ENCODE results near the gene FSTL4. TPM values are rescaled to one million over a fixed set of nuclear protein-coding genes. Genes with fewer than 3 reads are reported as not detected.
"Not testable (repeated sequence)": the region's sequence is repeated elsewhere in the genome, so short reads cannot be mapped to it uniquely, and the experiment has no call there.

FSTL4 gene
- total RNA-seq, 1 donor from 2014 or later = not detected

- intact Hi-C loops (cut with DNase I) = no loop called here
- ATAC-seq (ENCODE audit: poor library complexity) = no peak
- no peak for DNase-seq
These were observed 382.2 kb downstream of the FSTL4 start for GRCh38 chr5:133229931-133230664.

GRCh38 chr5:133228316-133228715 lies 384.0 kb downstream of the FSTL4 start:
- no peak for ATAC-seq (ENCODE audit: poor library complexity)

DNA sequence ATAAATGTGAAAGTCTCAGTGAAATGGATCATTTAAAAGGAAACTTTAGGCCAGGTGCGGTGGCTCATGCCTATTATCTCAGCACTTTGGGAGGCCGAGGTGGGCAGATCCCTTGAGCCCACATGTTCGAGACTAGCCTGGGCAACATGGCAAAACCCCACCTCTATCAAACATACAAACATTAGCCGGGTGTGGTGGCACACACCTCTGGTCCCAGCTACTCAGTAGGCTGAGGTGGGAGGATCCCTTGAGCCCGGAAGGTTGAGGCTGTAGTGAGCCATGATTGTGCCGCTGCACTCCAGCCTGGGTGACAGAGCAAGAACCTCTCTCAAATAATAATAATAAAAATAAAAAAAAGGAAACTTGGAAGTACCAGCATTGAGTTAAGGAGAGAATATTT lies 384.4 kb downstream of the FSTL4 start:
- DNase-seq = no peak
- intact Hi-C loops (cut with DNase I) = no loop called here
- no peak for ATAC-seq (ENCODE audit: poor library complexity)

More at GRCh38 chr5:133228316-133228715, 384.0 kb downstream of the FSTL4 start:
- intact Hi-C loops (cut with DNase I) = no loop called here
- no peak for DNase-seq

GRCh38 chr5:133227082-133227481 lies 385.3 kb downstream of the FSTL4 start:
- no peak for DNase-seq
- no peak for ATAC-seq (ENCODE audit: poor library complexity)
- intact Hi-C loops (cut with DNase I) = no loop called here

DNA sequence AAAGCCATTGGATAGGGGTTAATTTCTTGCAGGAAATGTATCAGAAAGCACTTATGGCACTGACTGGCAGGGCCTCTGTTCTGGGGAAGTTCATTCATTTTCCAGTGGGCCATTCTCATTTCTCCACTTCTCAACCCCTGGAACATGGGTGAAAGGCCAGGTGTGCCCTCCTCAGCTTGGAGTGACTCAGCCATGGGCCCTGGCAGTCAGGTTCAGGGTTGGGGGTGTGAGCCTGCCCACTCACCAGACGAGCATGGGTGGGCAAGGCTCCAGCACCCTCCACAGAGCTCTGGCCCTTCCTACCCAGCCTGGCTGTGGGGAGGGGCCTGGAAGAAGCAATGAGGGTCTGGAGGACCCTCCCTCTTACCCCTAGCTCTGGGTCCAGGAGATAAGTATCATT lies 386.2 kb downstream of the FSTL4 start:
- DNase-seq (no peak), ATAC-seq (ENCODE audit: poor library complexity) (no peak)
- intact Hi-C loops (cut with DNase I) = no loop called here

GRCh38 chr5:133225671-133226152 lies 386.6 kb downstream of the FSTL4 start:
- intact Hi-C loops (cut with DNase I) = no loop called here

GRCh38 chr5:133222979-133223378 lies 389.4 kb downstream of the FSTL4 start:
- no peak for DNase-seq
- intact Hi-C loops (cut with DNase I) = no loop called here
- no peak for ATAC-seq (ENCODE audit: poor library complexity)

More at GRCh38 chr5:133225671-133226152, 386.6 kb downstream of the FSTL4 start:
- DNase-seq (no peak), ATAC-seq (ENCODE audit: poor library complexity) (no peak)

DNA sequence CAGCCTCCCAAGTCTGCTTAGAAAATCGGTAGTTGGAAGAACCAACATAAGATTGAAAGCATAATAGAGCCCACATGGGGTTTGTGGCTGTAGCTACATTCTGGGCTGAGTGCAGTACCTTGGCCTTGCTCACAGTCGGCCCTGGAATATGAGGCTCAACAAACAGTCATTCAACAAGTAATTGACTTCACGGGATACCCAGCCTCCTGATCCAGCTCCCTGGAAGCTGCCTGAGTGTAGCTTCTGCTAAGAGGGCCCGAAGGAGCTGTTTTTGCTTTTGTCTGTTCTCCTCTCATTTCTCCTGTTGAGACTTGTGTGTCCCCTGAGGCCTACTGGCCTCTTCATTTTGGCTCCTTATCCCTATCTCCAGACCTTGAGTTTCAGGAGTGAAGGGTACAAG lies 389.8 kb downstream of the FSTL4 start:
- no peak for DNase-seq
- no peak for ATAC-seq (ENCODE audit: poor library complexity)
- intact Hi-C loops (cut with DNase I) = no loop called here

DNA sequence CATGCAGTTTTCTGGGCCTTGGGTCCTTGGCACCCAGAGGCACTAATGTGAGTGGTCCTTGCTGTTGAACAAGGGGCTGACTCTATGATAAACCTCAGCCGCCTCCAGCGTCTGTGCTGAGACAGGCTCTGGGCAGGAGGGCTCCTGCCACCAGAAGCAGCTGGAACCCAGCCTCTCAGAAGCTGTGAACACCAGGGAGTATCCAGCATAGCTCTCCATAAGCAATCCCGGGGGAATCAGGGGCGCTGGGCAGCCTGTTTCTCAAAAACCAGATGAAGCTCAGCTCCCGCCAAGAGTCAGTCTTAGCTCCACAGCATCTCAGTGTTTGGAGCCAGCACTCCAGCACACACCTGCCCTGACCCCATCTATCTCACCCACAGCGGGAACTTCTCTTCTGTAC lies 390.3 kb downstream of the FSTL4 start:
- DNase-seq (no peak), ATAC-seq (ENCODE audit: poor library complexity) (no peak)
- intact Hi-C loops (cut with DNase I) = no loop called here

GRCh38 chr5:133220851-133221674 lies 391.3 kb downstream of the FSTL4 start:
- intact Hi-C loops (cut with DNase I) = no loop called here
- DNase-seq (no peak), ATAC-seq (ENCODE audit: poor library complexity) (no peak)

DNA sequence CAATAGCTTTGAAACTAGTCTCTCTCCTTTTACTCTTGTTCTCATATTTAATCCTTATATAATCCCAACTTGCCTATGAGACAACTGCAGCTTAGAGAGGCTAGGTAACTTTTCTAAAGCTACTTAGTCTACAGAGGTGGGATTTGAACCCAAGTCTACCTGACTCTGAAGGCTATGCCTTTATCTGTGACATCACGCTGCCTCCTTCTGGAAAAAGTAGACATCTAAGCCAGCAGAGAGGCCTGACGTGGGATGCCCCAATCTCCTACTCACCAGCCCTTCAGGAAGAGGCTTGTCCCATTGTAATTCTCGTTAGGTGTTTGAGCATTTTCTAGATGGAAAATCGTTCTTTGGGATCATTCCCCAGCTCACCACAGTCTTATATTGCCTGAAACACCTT lies 393.0 kb downstream of the FSTL4 start:
- no peak for ATAC-seq (ENCODE audit: poor library complexity)
- no peak for DNase-seq
- intact Hi-C loops (cut with DNase I) = no loop called here

- ATAC-seq (ENCODE audit: poor library complexity); intact Hi-C loops (cut with DNase I); DNase-seq: not testable (repeated sequence)
These were observed 396.2 kb downstream of the FSTL4 start for GRCh38 chr5:133216138-133216537.

DNA sequence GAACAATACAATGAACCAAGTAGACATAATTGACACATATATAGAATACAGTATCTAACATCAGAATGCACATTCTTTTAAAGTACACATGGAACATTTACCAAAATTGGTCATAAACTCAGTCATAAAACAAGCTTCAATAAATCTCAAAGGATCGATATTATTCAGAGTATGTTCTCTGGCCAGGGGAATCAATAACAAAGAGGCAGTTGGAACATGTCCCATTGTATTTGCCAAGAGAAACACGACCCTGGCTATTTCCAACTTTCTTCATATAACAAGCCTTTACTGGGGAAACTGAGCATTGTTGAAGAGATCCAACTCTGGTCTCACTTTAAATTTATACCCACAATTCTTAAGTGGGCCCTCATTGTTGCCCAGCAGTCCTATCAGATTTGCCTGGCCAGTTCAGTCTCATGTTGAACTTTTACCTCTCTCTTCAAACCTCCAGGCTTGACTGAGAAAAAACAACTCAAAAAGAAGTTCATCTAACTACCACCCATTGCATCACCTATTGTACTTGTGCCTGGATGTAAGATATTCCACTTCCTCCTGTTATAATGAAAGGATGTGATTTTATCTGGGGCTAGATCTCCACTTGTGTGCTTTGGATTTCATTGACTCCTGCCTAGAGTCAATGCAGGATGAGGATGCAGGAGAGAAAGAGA lies 398.1 kb downstream of the FSTL4 start:
- intact Hi-C loops (cut with DNase I) = no loop called here
- ATAC-seq (ENCODE audit: poor library complexity) (no peak), DNase-seq (no peak)

DNA sequence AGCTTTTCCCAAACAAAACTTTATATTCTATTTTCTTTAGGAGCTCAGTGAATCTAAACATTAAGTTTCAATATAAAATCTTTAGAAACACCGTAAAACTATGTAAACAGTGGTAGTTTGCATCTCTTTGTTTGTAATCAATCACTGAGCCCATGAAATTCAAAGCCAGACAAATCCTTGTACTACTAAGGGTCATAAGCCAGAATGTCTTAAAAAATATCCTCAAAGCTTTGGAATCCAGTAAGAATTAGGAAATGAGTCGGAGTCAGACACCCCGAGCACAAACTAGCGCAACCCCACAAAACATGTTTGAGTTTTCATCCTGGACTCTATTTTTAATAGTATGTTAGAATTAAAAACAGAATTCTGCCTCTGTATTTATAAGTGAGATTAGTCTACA lies 406.7 kb downstream of the FSTL4 start:
- intact Hi-C loops (cut with DNase I) = no loop called here
- DNase-seq = no peak
- ATAC-seq (ENCODE audit: poor library complexity) = no peak

DNA sequence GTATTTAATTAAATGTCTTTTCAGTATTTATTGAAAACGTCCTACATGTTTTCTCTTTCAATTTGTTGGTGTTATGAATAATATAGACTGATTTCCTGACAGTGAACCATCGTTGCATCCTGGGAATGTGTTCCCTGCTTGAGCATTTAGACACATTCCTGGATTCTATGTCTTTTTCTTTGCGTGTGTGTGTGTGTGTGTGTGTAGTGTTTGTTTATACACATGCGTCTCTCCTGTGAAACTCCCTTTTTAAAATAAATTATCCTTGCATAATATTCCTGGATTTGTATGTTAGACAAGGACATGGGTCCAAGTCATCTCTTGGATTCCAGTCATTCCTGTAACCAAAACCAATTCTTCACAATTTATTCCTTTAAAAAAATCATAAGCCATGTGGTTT lies 407.1 kb downstream of the FSTL4 start:
- ATAC-seq (ENCODE audit: poor library complexity) (no peak), DNase-seq (no peak)
- intact Hi-C loops (cut with DNase I) = no loop called here

GRCh38 chr5:133203317-133204305 lies 408.7 kb downstream of the FSTL4 start:
- no peak for ATAC-seq (ENCODE audit: poor library complexity)
- intact Hi-C loops (cut with DNase I) = no loop called here
- DNase-seq = no peak

- no peak for DNase-seq
- no peak for ATAC-seq (ENCODE audit: poor library complexity)
- intact Hi-C loops (cut with DNase I) = no loop called here
These were observed 410.2 kb downstream of the FSTL4 start for GRCh38 chr5:133202066-133202665.

DNA sequence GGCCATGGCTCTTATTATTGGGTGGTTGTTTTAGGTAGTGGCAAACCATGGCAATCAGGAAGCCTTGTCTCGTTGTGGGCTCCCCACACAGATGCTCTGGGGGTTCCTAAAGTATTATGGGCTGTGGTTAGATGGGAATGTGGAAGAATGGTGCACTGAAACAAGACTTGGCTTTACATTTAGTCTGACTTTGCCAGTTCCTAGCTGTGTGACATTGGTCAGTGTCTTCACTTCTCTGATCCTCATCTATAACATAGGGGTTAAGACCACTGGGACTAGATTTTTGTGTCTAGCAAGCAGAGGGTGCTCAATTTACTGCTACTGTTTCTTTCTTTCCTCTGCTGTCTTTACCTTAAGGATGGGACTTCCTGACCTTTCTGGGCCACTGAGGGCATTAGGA lies 411.0 kb downstream of the FSTL4 start:
- intact Hi-C loops (cut with DNase I) = no loop called here
- ATAC-seq (ENCODE audit: poor library complexity) (no peak), DNase-seq (no peak)

Measured in Right ventricle myocardium superior (tissue), 1 donor.